ENCODE results near the gene SCAP.
"Not testable (repeated sequence)": the region's sequence is repeated elsewhere in the genome, so short reads cannot be mapped to it uniquely, and the experiment has no call there.

Gene SCAP

DNA sequence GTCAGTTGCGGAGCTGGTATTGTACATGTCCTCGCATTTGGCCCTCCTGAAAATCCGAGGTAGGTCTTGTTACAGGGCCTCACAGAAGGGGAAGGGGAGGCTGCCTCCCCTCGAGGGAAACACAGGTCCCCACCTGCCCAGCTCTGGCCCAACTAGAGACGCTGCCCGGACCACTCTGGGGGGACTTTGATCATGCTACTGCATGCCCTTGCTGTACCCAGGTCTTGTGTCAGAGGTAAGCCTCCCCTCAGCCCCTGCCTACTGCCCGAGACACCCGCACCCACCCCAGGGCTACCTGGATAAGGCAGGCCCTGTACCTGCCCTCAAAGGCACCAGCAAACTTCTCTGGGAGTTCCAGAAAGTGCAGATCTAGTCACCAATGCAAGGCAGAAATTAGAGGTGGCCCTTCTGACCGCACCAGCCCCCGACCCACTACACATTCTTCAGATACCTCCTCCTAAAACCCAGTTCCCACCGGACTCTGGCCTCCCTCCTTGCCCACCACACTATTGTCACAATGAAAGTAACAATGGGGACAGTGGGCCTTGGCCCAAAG is 981 bp upstream of the SCAP start:
- H3K27me3 ChIP-seq (replicated peaks), result no peaks in the 10 kb centered on the region
- in situ Hi-C loops (cut with HindIII; ENCODE audit: low pct_ligation_motif_present, low sequenced_read_pairs), result no loop called here
- H3K36me3 ChIP-seq (replicated peaks), result no peaks in the 10 kb centered on the region
- H3K4me3 ChIP-seq (ENCODE audit: low read depth, low read length), result no peak overlapping the region
- TF ChIP-seq CTCF (IDR thresholded peaks at IDR 0.05; ENCODE audit: low read depth, low read length, missing control alignments), result no peak
- no peak overlapping the region for H3K27ac ChIP-seq
- no peak for DNase-seq

GRCh38 chr3:47476330-47476626 is 537 bp upstream of the SCAP start:
- peak overlapping the region; percentile 87 for H3K4me3 ChIP-seq (ENCODE audit: low read depth, low read length)
- H3K27me3 ChIP-seq (replicated peaks), result no peaks in the 10 kb centered on the region
- no peak for TF ChIP-seq CTCF (IDR thresholded peaks at IDR 0.05; ENCODE audit: low read depth, low read length, missing control alignments)
- no peaks in the 10 kb centered on the region for H3K36me3 ChIP-seq (replicated peaks)
- H3K27ac ChIP-seq, result peak overlapping the region; percentile 8
- DNase-seq, result no peak
- in situ Hi-C loops (cut with HindIII; ENCODE audit: low pct_ligation_motif_present, low sequenced_read_pairs), result no loop called here

GRCh38 chr3:47475029-47475569 is 642 bp downstream of the SCAP start:
- TF ChIP-seq CTCF (IDR thresholded peaks at IDR 0.05; ENCODE audit: low read depth, low read length, missing control alignments), result no peak
- in situ Hi-C loops (cut with HindIII; ENCODE audit: low pct_ligation_motif_present, low sequenced_read_pairs), result no loop called here
- Histone ChIP-seq H3K27me3 (replicated peaks) (no peaks in the 10 kb centered on the region), H3K36me3 (replicated peaks) (no peaks in the 10 kb centered on the region), H3K27ac (no peak overlapping the region), H3K4me3 (ENCODE audit: low read depth, low read length) (peak overlapping the region; percentile 87)
- DNase-seq, result peak; percentile 13

- H3K27me3 ChIP-seq (replicated peaks), result no peaks in the 10 kb centered on the region
- H3K27ac ChIP-seq, result no peak overlapping the region
- H3K4me3 ChIP-seq (ENCODE audit: low read depth, low read length), result no peak overlapping the region
- TF ChIP-seq CTCF (IDR thresholded peaks at IDR 0.05; ENCODE audit: low read depth, low read length, missing control alignments), result no peak
- in situ Hi-C loops (cut with HindIII; ENCODE audit: low pct_ligation_motif_present, low sequenced_read_pairs), result no loop called here
- no peaks in the 10 kb centered on the region for H3K36me3 ChIP-seq (replicated peaks)
- no peak for DNase-seq
Measured at GRCh38 chr3:47473391-47473790, 2.4 kb downstream of the SCAP start.

DNA sequence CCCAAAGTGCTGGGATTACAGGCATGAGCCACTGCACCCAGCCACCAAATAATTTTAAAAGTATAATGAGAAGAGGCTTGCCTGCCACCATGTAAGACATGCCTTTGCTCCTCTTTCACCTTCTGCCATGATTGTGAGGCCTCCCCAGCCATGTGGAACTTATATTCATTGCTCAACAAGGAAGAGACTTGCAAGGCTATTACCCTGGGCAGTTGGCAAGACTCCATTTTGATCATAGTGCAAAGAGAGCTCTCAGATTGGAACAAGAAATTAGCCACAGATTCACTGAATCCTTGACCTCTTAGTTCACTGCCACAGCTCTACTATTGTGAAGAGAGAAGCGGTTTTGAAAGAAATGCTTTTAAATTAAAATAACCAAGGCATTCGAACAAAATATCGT is 6.1 kb downstream of the SCAP start:
- no peaks in the 10 kb centered on the region for H3K27me3 ChIP-seq (replicated peaks)
- H3K27ac ChIP-seq, result no peak overlapping the region
- in situ Hi-C loops (cut with HindIII; ENCODE audit: low pct_ligation_motif_present, low sequenced_read_pairs), result no loop called here
- H3K36me3 ChIP-seq (replicated peaks), result no peaks in the 10 kb centered on the region
- DNase-seq, result no peak
- no peak overlapping the region for H3K4me3 ChIP-seq (ENCODE audit: low read depth, low read length)
- TF ChIP-seq CTCF (IDR thresholded peaks at IDR 0.05; ENCODE audit: low read depth, low read length, missing control alignments), result no peak

DNA sequence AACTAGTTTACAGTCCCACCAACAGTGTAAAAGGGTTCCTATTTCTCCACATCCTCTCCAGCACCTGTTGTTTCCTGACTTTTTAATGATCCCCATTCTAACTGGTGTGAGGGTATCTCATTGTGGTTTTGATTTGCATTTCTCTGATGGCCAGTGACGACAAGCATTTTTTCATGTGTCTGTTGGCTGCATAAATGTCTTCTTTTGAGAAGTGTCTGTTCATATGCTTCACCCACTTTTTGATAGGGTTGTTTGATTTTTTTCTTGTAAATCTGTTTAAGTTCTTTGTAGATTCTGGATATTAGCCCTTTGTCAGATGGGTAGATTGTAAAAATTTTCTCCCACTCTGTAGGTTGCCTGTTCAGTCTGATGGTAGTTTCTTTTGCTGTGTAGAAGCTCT is 7.4 kb downstream of the SCAP start:
- H3K4me3 ChIP-seq (ENCODE audit: low read depth, low read length); H3K27me3 ChIP-seq (replicated peaks); DNase-seq; H3K36me3 ChIP-seq (replicated peaks); H3K27ac ChIP-seq; in situ Hi-C loops (cut with HindIII; ENCODE audit: low pct_ligation_motif_present, low sequenced_read_pairs): not testable (repeated sequence)

Measured in brain microvascular endothelial cell (primary cell).